ENCODE results near the gene JAK3. TPM values are rescaled to one million over a fixed set of nuclear protein-coding genes. Genes with fewer than 3 reads are reported as not detected.

Gene JAK3
- total and polyA plus RNA-seq, 2 of the 8 experiments (the other 6 are each of a cell fraction or from before 2014, with no cell fraction given): 4.0 to 4.7 TPM

GRCh38 chr19:17871032-17871877 lies 23.5 kb upstream of the JAK3 start:
- peaks cover 0 to 1% of the 10 kb centered on the region in 2 experiments for H4K20me1 ChIP-seq (replicated peaks in 1 of 2; ENCODE audit: control insufficient read depth in 1 of 2, insufficient read depth in 2 of 2, low read length in 2 of 2)
- 80% methylated on average over 10 of the region's 10 CpGs; no CpG with 5 or more reads in 1 of the 2 experiments for WGBS, 2 experiments (ENCODE audit: extremely low coverage in 1 of 2, insufficient coverage in 1 of 2, insufficient read length in 1 of 2, insufficient replicate concordance in 2 of 2, low coverage in 1 of 2, low lambda C conversion rate in 2 of 2, missing lambda C conversion rate in 1 of 2)
- peaks cover 14% of the 10 kb centered on the region; the same call in 1 of the 2 replicates for H3K23me2 ChIP-seq (ENCODE audit: low read depth, low read length)
- ChIA-PET CTCF (ENCODE audit: partially characterized antibody) (interaction anchor here (0.6 to 5.4 kb wide), 27 partner anchors 9 to 503 kb away, joined by 3 to 105 read pairs (median 3); partner anchors contain the start of genes CCDC124, JAK3 and RPL18A), POLR2A (ENCODE audit: partially characterized antibody) (interaction anchor here (0.6 to 20.2 kb wide), 6 partner anchors 7 to 288 kb away, joined by 3 to 392 read pairs (median 14); partner anchors contain the start of genes CCDC124 and RPL18A)
- DNase-seq (ENCODE audit: low read depth in 1 of 2, low spot score in 2 of 2) (no peak), FAIRE-seq (no peak)
- no peak overlapping the region for H2BK5ac ChIP-seq (ENCODE audit: low read depth, low read length)
- no peak overlapping the region for H3K4me3 ChIP-seq (ENCODE audit: extremely low read depth in 1 of 4, insufficient read depth in 2 of 4, low read depth in 3 of 4, low read length in 4 of 4)
- no peak overlapping the region for H2AK5ac ChIP-seq (ENCODE audit: low read depth, low read length)
- no peak overlapping the region for H4K91ac ChIP-seq (replicated peaks; ENCODE audit: insufficient read length, low read length)
- no peak overlapping the region for H3K18ac ChIP-seq (ENCODE audit: extremely low read depth, low read length)
- H3K56ac ChIP-seq (replicated peaks; ENCODE audit: insufficient read length, low read depth, low read length): no peak overlapping the region
- H2BK120ac ChIP-seq (replicated peaks; ENCODE audit: low read depth, low read length): no peak overlapping the region
- H3K9ac ChIP-seq (replicated peaks in 1 of 4; ENCODE audit: extremely low read depth in 1 of 4, low read depth in 3 of 4, low read length in 3 of 4): no peak overlapping the region
- no peaks in the 10 kb centered on the region for H3K36me3 ChIP-seq (ENCODE audit: control insufficient read depth in 2 of 4, insufficient read depth in 4 of 4, low read length in 3 of 4)
- H3K4ac ChIP-seq (replicated peaks; ENCODE audit: insufficient read length, low read depth, low read length): no peak overlapping the region
- H3K27me3 ChIP-seq (replicated peaks in 1 of 4; ENCODE audit: control insufficient read depth in 3 of 4, extremely low read depth in 1 of 4, insufficient read depth in 3 of 4, low read length in 3 of 4): peaks cover 0 to 9% (median 5%) of the 10 kb centered on the region in 4 experiments; a peak in 5 of 7 replicates
- no peak overlapping the region for H2BK12ac ChIP-seq (ENCODE audit: low read depth, low read length)
- H3K79me2 ChIP-seq (ENCODE audit: control insufficient read depth in 1 of 2, insufficient read depth in 2 of 2, low read length in 2 of 2): no peaks in the 10 kb centered on the region
- H3K9me3 ChIP-seq (ENCODE audit: insufficient read depth in 2 of 2, low read depth in 1 of 2, low read length in 1 of 2): no peaks in the 10 kb centered on the region; a peak in 1 of 4 replicates
- no peak overlapping the region for H3K14ac ChIP-seq (ENCODE audit: insufficient read length)
- H3K4me2 ChIP-seq (ENCODE audit: insufficient read depth in 1 of 2, low read depth in 2 of 2, low read length in 2 of 2): 0 out of 4 replicates have a peak overlapping the region, but pooled peaks have one; percentile 37 to 50
- no peak overlapping the region for H3K27ac ChIP-seq (ENCODE audit: low read depth, low read length)
- H3K23ac ChIP-seq (ENCODE audit: insufficient read length): no peak overlapping the region
- H2BK15ac ChIP-seq (ENCODE audit: low read length): peak overlapping the region; percentile 92; the same call in 1 of the 2 replicates
- no peak overlapping the region for H2BK20ac ChIP-seq (ENCODE audit: low read length)
- H2AFZ ChIP-seq (ENCODE audit: low read length): no peak overlapping the region
- H3K79me1 ChIP-seq (ENCODE audit: low read depth, low read length): no peaks in the 10 kb centered on the region
- peaks cover 0 to 14% (median 5%) of the 10 kb centered on the region in 4 experiments; a peak in 6 of 7 replicates for H3K4me1 ChIP-seq (replicated peaks in 1 of 4; ENCODE audit: control insufficient read depth in 3 of 4, insufficient read depth in 4 of 4, low read length in 3 of 4)
- H4K5ac ChIP-seq (ENCODE audit: insufficient read length, low read depth, low read length): no peak overlapping the region
- no peak overlapping the region for H4K8ac ChIP-seq (ENCODE audit: extremely low read depth, insufficient read depth, low read length)
- TF ChIP-seq EGR1 (IDR thresholded peaks at IDR 0.05; ENCODE audit: borderline replicate concordance, low read depth, low read length): no peak
- TF ChIP-seq BACH1 (IDR thresholded peaks at IDR 0.05; ENCODE audit: low read length): no peak
- no peak for TF ChIP-seq YY1 (IDR thresholded peaks at IDR 0.05; ENCODE audit: low read depth, low read length)
- TF ChIP-seq TCF12 (IDR thresholded peaks at IDR 0.05; ENCODE audit: low read depth, low read length): no peak
- TF ChIP-seq RBBP5 (IDR thresholded peaks at IDR 0.05; ENCODE audit: borderline replicate concordance, low read depth, low read length): no peak
- TF ChIP-seq CBX5 (IDR thresholded peaks at IDR 0.05; ENCODE audit: low read depth, low read length): no peak
- no peak for TF ChIP-seq CTBP2 (IDR thresholded peaks at IDR 0.05; ENCODE audit: borderline replicate concordance, insufficient read depth, insufficient read length, low read length)
- TF ChIP-seq TBP (IDR thresholded peaks at IDR 0.05; ENCODE audit: low read depth, low read length): no peak
- TF ChIP-seq TAF1 (IDR thresholded peaks at IDR 0.05; ENCODE audit: low read depth, low read length): no peak
- no peak for TF ChIP-seq SUZ12 (IDR thresholded peaks at IDR 0.05; ENCODE audit: low read length)
- TF ChIP-seq BRCA1 (IDR thresholded peaks at IDR 0.05; ENCODE audit: low read depth, low read length): no peak
- no peak for TF ChIP-seq BCL11A (IDR thresholded peaks at IDR 0.05; ENCODE audit: low read depth in 2 of 2, low read length in 2 of 2)

Measured in H1 (cell line).